ENCODE data around the gene ARHGEF25.
"Not testable (repeated sequence)": the region's sequence is repeated elsewhere in the genome, so short reads cannot be mapped to it uniquely, and the experiment has no call there.

The ARHGEF25 gene

DNA sequence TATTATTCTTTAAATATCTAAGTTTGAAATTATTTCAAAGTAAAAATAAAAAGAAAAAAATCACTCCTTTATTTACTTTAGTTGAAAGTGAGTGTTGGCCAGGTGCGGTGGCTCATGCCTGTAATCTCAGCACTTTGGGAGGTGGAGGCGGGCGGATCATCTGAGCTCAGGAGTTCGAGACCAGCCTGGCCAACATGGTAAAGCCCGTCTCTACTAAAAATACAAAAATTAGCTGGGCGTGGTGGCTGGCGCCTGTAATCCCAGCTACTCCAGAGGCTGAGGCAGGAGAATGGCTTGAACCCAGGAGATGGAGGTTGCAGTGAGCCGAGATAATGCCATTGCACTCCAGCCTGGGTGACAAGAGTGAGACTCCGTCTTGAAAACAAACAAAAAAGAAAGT, 25.5 kb downstream of the ARHGEF25 start:
- DNase-seq (ENCODE audit: low read depth in 2 of 2), result not testable (repeated sequence)

DNA sequence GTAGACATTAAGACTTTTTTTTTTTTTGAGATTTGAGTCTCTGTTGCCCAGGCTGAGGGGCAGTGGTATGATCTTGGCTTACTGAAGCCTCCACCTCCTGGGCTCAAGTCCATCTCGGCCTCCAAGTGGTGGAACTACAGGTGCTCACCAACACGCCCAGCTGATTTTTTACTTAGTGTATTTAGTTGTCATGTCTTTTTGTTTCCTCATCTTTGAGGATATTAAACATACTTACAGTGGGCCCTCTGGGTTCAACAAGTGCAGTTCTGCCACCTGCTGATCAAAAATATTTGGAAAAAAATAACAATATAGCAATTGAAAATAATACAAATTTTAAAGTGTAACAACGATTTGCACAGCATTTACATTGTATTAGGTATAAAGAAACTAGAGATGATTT, 26.1 kb downstream of the ARHGEF25 start:
- DNase-seq (ENCODE audit: low read depth in 2 of 2), result no peak

DNA sequence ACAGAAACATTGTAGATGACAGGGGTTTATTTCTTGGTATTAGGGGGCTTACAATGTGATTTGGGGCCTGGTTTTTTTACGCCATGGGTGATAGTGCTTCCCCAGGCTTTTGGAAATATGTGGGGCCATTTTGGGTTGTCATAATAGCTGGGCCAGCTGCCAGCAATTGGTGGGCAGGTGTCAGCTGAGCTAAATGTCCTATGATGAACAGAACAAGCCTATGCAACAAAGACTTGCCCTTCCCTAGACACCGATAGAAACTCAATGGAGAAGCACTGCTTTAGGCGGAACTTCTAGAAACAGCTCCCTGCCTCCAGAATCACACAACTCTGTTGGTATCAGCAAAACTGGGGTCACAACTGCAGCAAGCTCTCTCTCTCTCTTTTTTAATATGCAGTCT, 26.9 kb downstream of the ARHGEF25 start:
- DNase-seq (ENCODE audit: low read depth in 2 of 2), result no peak

DNA sequence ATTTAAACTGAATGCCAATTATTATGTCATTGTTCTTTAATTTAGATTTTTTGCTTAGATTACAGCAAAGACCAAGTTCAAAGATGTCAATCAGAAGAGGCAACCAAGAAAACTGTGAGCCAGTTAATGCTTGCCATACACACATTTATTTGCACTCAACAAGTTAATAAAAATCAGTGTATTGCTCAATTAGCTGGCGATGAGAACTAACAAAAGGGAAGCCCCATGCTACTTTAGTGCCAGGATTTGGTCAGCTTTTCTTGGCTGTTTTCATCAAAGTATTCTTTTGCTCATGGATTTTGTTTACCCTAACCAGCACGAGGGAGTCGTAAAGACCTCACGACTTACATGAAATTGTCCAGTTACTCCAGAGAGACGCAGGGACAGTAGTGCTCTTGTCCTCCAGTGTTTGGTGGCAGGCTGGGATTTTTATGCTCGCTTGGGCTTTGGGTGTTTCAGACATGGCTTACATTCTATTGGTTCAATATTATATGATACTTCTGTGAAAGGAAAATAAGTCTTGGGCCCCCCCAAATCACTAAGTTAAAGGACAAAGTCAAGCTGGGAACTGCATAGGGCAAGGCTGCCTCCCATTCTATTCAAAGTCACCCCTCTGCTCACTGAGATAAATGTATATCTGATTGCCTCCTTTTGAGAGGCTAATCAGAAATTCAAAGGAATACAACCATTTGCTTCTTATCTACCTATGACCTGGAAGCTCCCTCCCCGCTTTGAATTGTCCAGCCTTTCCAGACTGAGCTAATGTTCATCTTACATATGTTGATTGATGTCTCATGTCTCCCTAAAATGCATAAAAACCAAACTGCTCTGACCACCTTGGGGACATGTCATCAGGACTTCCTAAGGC, 29.2 kb downstream of the ARHGEF25 start:
- no peak for DNase-seq (ENCODE audit: low read depth in 2 of 2)

DNA sequence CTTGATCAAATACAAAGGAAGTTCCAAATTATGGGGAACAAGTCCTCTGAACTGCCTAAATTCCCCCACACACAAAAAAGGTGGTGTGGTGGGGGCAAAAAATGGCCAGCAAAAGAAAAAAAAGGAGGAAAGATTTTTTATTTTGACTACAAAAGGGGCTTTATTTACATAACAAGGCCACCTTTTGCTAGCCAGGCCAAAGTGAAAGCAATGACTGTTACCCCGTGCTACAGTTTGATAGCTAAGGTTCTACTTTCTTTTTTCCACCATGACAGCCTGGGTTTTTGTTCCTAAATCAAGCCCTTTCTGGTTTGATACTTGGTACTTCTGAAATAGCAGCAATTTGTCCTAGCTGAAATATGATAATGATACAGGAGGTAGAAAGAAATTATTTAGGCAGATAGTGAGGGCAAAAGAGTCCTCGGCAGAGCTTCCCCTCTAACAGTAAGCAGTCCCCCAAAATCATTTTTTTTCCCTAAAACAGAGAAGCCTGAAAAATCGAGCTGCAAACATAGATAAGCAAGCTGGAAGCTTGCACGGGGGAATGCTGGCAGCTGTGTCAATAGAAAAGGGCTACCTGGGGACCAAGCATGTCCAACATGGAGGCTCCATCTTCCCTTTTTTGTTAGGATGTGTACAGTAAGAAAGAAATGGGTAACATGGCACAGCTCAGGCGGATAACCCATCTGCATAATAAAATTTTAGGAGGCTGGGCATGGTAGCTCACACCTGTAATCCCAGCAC, 30.6 kb downstream of the ARHGEF25 start:
- DNase-seq (ENCODE audit: low read depth in 2 of 2), result no peak

DNA sequence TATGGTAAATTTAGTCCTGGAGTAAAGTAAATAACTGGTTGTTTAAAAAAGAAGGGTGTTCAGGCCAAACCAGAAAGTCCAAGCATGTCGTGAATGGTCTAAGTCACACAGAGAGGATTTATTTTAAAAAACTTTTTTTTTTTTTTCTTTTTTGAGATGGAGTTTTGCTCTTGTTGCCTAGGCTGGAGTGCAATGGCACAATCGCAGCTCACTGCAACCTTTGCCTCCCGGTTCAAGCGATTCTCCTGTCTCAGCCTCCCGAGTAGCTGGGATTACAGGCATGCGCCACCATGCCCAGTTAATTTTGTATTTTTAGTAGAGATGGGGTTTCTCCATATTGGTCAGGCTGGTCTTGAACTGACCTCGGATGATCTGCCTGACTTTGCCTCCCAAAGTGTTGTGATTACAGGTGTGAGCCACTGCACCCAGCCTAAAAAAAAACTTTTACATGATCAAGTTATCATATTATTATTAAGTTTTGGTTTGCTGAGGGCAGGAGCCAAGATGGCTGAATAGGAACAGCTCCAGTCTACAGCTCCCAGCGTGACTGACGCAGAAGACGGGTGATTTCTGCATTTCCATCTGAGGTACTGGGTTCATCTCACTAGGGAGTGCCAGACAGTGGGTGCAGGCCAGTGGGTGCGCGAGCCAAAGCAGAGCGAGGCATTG, 34.9 kb downstream of the ARHGEF25 start:
- not testable (repeated sequence) for DNase-seq (ENCODE audit: low read depth in 2 of 2)

DNA sequence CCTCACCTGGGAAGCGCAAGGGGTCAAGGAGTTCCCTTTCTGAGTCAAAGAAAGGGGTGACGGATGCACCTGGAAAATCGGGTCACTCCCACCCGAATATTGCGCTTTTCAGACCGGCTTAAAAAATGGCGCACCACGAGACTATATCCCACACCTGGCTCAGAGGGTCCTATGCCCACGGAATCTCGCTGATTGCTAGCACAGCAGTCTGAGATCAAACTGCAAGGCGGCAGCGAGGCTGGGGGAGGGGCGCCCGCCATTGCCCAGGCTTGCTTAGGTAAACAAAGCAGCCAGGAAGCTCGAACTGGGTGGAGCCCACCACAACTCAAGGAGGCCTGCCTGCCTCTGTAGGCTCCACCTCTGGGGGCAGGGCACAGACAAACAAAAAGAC, 35.4 kb downstream of the ARHGEF25 start:
- DNase-seq (ENCODE audit: low read depth in 2 of 2), result not testable (repeated sequence)

DNA sequence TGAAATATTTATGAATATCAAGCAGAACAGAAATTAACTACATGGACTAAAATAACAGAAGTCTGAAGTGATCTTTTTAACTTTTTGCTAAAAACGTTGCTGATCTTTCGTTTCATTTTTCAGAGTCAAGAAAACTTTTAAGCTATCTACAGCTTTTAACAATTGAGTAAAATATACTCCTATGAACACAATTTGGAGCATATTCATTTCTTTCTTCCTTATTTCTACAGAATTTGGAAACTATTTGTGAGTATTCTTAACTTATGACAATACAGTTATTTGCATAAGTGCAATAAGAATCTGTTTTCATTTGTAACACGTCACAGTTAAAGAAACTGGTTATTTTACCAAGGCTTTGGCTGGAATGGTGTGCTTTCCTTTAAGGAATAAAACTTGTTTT, 42.8 kb downstream of the ARHGEF25 start:
- DNase-seq (ENCODE audit: low read depth in 2 of 2), result no peak

DNA sequence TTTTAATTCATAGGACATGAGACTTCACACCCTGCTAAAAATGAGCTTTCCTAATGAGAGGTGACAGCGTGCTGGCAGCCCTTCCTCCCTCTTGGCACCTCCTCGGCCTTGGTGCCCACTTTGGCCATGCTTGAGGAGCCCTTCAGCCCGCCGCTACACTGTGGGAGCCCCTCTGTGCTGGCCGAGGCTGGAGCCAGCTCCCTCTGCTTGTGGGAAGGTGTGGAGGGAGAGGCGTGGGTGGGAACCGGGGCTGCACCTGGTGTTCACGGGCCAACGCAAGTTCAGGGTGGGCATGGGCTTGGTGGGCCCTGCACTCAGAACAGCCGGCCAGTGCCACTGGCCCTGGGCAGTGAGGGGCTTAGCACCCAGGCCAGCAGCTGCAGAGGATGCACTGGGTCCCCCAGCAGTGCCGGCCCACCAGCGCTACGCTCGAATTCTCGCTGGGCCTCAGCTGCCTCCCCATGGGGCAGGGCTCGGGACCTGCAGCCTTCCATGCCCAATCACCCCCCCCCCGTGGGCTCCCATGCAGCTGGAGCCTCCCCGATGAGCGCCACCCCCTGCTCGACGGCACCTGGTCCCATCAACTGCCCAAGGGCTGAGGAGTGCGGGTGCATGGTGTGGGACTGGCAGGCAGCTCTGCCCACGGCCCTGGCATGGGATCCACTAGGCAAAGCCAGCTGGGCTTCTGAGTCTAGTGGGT, 44.5 kb downstream of the ARHGEF25 start:
- DNase-seq (ENCODE audit: low read depth in 2 of 2), result no peak

DNA sequence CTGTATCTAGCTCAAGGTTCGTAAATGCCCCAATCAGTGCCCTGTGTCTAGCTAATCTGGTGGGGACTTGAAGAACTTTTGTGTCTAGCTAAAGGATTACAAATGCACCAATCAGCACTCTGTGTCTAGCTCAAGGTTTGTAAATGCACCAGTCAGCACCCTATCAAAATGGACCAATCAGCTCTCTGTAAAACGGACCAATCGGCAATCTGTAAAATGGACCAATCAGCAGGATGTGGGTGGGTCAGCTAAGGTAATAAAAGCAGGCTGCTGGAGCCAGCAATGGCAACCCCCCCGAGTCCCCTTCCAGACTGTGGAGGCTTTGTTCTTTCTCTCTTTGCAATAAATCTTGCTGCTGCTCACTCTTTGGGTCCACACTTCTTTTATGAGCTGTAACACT, 45.2 kb downstream of the ARHGEF25 start:
- not testable (repeated sequence) for DNase-seq (ENCODE audit: low read depth in 2 of 2)

DNA sequence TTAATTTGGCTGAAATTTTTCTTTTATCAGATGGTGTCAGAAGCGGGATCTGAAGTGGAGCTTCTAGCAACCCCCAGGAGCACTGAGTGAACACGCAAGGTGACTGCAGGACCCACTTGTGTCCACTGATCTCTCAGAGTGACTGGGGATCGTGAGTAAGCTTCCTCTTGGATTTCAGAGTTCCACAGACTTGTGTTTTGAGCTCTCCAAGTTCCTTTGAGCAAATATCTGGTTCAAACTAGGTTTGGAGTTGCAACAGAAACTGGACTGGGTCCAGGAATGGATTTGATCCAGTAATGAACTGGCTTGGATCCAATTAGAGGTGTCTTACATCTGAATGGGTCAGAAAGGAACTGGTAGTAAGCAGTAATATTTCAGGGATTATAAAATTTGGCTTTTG, 46.5 kb downstream of the ARHGEF25 start:
- DNase-seq (ENCODE audit: low read depth in 2 of 2), result no peak

DNA sequence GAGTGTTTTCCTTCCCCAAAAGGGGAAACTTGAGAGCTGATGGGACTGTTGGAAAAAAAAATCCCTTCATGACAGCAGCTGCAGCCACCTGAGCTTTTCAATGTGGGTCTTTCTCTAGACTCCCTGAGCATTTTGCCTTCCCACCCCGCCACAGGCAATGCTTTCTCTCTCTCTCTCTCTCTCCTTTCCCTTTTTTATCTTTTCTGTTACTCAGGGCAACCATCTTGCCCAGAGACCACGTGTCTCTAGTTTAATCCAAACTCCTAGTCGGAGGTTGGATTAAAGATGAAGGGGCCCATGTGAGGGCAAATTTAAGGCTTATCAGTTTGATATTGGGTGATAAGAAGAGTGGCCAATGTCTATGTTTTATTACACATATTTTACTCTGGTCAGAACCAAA, 47.7 kb downstream of the ARHGEF25 start:
- no peak for DNase-seq (ENCODE audit: low read depth in 2 of 2)

DNA sequence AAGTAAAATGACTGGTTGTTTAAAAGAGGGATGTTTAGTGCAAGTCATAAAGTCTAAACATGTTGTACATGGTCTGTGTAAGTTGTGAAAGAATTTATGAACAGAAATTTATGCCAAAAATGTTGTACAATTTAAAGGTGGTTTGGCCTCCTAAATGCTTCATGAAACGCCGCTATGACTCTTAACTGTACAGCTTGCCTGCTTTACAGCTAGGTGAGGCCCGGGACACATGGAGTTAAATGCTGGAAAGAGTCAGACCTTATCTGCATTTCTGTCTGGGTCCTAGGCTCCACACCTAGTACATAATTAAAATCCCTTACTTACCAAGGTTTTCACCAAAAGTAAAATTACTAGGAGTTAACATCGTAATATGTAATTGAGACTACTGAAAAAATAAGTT, 50.1 kb downstream of the ARHGEF25 start:
- DNase-seq (ENCODE audit: low read depth in 2 of 2), result no peak

DNA sequence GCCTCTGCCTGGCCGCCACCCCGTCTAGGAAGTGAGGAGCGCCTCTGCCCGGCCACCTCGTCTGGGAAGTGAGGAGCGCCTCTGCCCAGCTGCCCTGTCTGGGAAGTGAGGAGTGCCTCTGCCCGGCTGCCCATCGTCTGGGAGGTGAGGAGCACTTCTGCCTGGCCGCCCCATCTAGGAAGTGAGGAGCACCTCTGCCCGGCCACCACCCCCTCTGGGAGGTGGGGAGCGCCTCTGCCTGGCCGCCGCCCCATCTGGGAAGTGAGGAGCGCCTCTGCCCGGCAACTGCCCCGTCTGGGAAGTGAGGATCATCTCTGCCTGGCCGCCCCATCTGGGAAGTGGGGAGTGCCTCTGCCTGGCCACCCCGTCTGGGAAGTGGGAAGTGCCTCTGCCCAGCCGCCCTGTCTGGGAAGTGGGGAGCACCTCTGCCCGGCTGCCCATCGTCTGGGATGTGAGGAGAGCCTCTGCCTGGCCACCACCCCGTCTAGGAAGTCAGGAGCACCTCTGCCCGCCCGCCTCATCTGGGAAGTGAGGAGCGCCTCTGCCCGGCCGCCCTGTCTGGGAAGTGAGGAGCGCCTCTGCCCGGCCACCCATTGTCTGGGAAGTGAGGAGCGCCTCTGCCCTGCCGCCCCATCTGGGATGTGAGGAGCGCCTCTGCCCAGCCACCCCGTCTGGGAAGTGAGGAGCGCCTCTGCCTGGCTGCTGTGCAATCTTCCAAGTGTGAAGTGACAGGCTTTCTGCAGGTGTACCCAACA, 54.0 kb downstream of the ARHGEF25 start:
- DNase-seq (ENCODE audit: low read depth in 2 of 2), result not testable (repeated sequence)

Measured in stimulated activated CD8-positive, alpha-beta memory T cell treated with anti-CD3 and anti-CD28 coated beads, Interleukin-15, amount 100 ng/mL, for 48 hours (primary cell).